Measurements from ENCODE around the gene EVPL.
A peak's percentile ranks its signal among the peaks of the same experiment; 100 is the strongest.
"Not testable (repeated sequence)": the region's sequence is repeated elsewhere in the genome, so short reads cannot be mapped to it uniquely, and the experiment has no call there.

EVPL gene

GRCh38 chr17:75985986-75986385, 41.1 kb downstream of the EVPL start:
- peaks cover 12% of the 10 kb centered on the region for H3K36me3 Mint-ChIP-seq (ENCODE audit: low read depth)
- H3K27ac Mint-ChIP-seq: no peak overlapping the region
- intact Hi-C loops (cut with micrococcal nuclease): no loop called here

GRCh38 chr17:75983501-75984181, 43.5 kb downstream of the EVPL start:
- intact Hi-C loops (cut with micrococcal nuclease): no loop called here
- Mint-ChIP-seq H3K9me3 (no peaks in the 10 kb centered on the region), H3K27ac (peak overlapping the region; percentile 30), H3K4me1 (ENCODE audit: low read depth) (peaks cover 34% of the 10 kb centered on the region), H3K4me3 (no peak overlapping the region), H3K27me3 (no peaks in the 10 kb centered on the region), H3K36me3 (ENCODE audit: low read depth) (peaks cover 25% of the 10 kb centered on the region)

More at GRCh38 chr17:75985986-75986385, 41.1 kb downstream of the EVPL start:
- Mint-ChIP-seq H3K27me3 (no peaks in the 10 kb centered on the region), H3K4me1 (ENCODE audit: low read depth) (peaks cover 20% of the 10 kb centered on the region), H3K4me3 (no peak overlapping the region), H3K9me3 (no peaks in the 10 kb centered on the region)

- H3K4me3 Mint-ChIP-seq: no peak overlapping the region
- intact Hi-C loops (cut with micrococcal nuclease): no loop called here
These were observed 46.0 kb downstream of the EVPL start for GRCh38 chr17:75981019-75981615.

DNA sequence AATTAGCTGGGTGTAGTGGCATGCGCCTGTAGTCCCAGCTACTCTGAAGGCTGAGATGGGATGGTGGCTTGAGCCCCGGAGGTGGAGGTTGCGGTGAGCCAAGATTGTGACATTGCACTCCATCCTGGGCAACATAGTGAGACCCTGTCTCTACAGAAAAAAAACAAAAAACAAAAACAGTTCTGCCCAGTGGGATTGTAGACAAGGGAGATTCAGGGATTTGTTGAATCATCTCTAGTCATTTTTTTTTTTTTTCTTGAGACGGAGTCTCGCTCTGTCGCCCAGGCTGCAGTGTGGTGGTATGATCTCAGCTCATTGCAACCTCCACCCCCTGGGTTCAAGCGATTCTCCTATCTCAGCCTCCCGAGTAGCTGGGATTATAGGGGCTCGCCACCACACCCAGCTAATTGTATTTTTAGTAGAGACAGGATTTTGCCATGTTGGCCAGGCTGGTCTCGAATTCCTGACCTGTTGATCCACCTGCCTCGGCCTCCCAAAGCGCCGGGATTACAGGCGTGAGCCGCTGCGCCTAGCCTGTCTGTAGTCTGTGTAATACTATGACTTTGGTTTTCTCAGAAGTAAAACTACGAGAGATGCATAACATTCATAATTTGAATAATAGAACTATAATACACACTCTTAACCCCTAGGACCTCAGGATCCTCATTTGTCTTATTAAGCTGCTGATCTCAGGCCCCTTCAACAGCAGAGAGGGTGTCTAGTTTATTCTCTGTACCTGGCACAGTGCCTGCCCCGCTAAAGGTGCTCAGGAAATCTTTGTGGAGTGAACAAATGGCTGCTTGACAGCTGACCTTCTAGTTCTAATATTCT, 46.7 kb downstream of the EVPL start:
- Mint-ChIP-seq H3K27me3 (no peaks in the 10 kb centered on the region), H3K4me3 (peak overlapping the region; percentile 83), H3K9me3 (no peaks in the 10 kb centered on the region), H3K36me3 (ENCODE audit: low read depth) (peaks cover 37% of the 10 kb centered on the region), H3K4me1 (ENCODE audit: low read depth) (peaks cover 59% of the 10 kb centered on the region), H3K27ac (peak overlapping the region; percentile 97)
- intact Hi-C loops (cut with micrococcal nuclease): no loop called here

More at GRCh38 chr17:75981019-75981615, 46.0 kb downstream of the EVPL start:
- peaks cover 52% of the 10 kb centered on the region for H3K4me1 Mint-ChIP-seq (ENCODE audit: low read depth)
- peak overlapping the region; percentile 97 for H3K27ac Mint-ChIP-seq
- no peaks in the 10 kb centered on the region for H3K27me3 Mint-ChIP-seq
- H3K36me3 Mint-ChIP-seq (ENCODE audit: low read depth): peaks cover 34% of the 10 kb centered on the region
- H3K9me3 Mint-ChIP-seq: no peaks in the 10 kb centered on the region

- peaks cover 59% of the 10 kb centered on the region for H3K4me1 Mint-ChIP-seq (ENCODE audit: low read depth)
- H3K36me3 Mint-ChIP-seq (ENCODE audit: low read depth): peaks cover 42% of the 10 kb centered on the region
- intact Hi-C loops (cut with micrococcal nuclease): loop anchor here (1.0 to 2.0 kb wide), 2 partner anchors 38 to 75 kb away; partner anchors contain the start of genes FBF1 and MRPL38
- no peaks in the 10 kb centered on the region for H3K9me3 Mint-ChIP-seq
- peak overlapping the region; percentile 83 for H3K4me3 Mint-ChIP-seq
- no peaks in the 10 kb centered on the region for H3K27me3 Mint-ChIP-seq
- H3K27ac Mint-ChIP-seq: peak overlapping the region; percentile 97
These were observed 47.4 kb downstream of the EVPL start for GRCh38 chr17:75979705-75980187.

- intact Hi-C loops (cut with micrococcal nuclease): loop anchor here (1.0 to 2.0 kb wide), 2 partner anchors 38 to 74 kb away; partner anchors contain the start of genes FBF1 and MRPL38
- Mint-ChIP-seq H3K27me3 (no peaks in the 10 kb centered on the region), H3K4me1 (ENCODE audit: low read depth) (peaks cover 59% of the 10 kb centered on the region), H3K36me3 (ENCODE audit: low read depth) (peaks cover 49% of the 10 kb centered on the region), H3K27ac (peak within 1 kb of the TSS; percentile 97), H3K9me3 (no peaks in the 10 kb centered on the region), H3K4me3 (peak within 1 kb of the TSS; percentile 83)
These were observed 48.0 kb downstream of the EVPL start, which contains the start of the genes ACOX1 and TEN1 for GRCh38 chr17:75978938-75979704. Gene ACOX1 (minus strand): TSS chr17:75979166. CDS start chr17:75979073, 93 bp downstream. Gene TEN1 (plus strand): TSS chr17:75979240. CDS start chr17:75986193, 6,953 bp downstream.

DNA sequence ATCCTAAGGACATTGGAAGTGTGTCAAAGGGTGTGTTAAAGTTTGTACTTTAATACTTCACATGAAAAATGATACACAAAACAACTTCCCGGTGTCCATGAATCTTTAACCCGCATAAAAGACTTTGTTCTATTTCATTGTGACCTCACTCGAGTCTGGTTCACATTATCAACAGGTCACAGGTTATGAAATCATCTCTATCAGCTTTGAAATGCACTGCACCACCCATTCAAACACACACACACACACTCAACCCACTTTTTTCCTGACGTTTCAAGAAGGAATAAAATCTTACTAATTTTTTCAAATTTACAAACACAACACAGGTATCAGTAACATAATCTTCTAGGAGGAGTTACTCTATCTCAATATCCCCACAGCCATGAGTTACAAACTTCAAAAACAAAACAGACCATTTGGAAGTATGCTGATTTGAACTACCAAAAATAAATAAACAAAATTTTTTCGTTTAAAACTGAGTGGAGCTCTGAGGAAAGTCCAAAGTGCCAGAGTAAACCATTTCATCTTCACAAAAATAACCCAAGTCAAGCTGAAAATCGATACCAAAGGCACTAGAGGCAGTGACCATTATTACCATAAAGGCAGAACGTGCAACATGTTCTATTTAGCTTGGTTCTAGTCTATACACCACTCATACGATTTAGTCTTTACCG, 50.8 kb downstream of the EVPL start:
- intact Hi-C loops (cut with micrococcal nuclease): no loop called here
- Mint-ChIP-seq H3K4me1 (ENCODE audit: low read depth) (peaks cover 56% of the 10 kb centered on the region), H3K4me3 (no peak overlapping the region), H3K36me3 (ENCODE audit: low read depth) (peaks cover 77% of the 10 kb centered on the region), H3K9me3 (no peaks in the 10 kb centered on the region), H3K27ac (no peak overlapping the region), H3K27me3 (no peaks in the 10 kb centered on the region)

GRCh38 chr17:75975757-75976174, 51.3 kb downstream of the EVPL start:
- H3K9me3 Mint-ChIP-seq: no peaks in the 10 kb centered on the region
- intact Hi-C loops (cut with micrococcal nuclease): no loop called here
- no peaks in the 10 kb centered on the region for H3K27me3 Mint-ChIP-seq
- peaks cover 54% of the 10 kb centered on the region for H3K4me1 Mint-ChIP-seq (ENCODE audit: low read depth)
- H3K36me3 Mint-ChIP-seq (ENCODE audit: low read depth): peaks cover 81% of the 10 kb centered on the region
- no peak overlapping the region for H3K27ac Mint-ChIP-seq
- no peak overlapping the region for H3K4me3 Mint-ChIP-seq

GRCh38 chr17:75975187-75975586, 51.9 kb downstream of the EVPL start:
- peaks cover 54% of the 10 kb centered on the region for H3K4me1 Mint-ChIP-seq (ENCODE audit: low read depth)

DNA sequence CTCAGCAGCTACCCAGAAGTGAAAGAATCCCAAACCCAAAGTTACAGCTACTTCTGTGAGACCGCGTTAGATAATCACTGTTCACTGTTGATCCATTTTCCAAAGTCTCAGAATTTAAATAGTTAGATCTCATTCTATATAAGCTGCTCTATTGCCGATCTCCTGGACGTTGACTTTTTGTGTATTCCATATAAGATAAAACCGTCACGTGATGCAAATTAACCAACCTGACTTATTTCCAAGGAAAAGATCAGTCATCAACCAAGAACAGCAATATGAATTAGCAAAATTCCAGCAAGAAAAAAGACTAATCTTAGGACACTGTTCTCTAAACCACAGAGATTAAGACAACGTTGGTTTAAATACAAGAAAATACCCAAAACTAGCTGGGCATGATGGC, 56.5 kb downstream of the EVPL start:
- H3K4me1 Mint-ChIP-seq (ENCODE audit: low read depth): peaks cover 36% of the 10 kb centered on the region
- no peaks in the 10 kb centered on the region for H3K9me3 Mint-ChIP-seq
- H3K4me3 Mint-ChIP-seq: no peak overlapping the region
- H3K27me3 Mint-ChIP-seq: no peaks in the 10 kb centered on the region
- H3K27ac Mint-ChIP-seq: peak overlapping the region; percentile 58
- H3K36me3 Mint-ChIP-seq (ENCODE audit: low read depth): peaks cover 81% of the 10 kb centered on the region
- intact Hi-C loops (cut with micrococcal nuclease): no loop called here

More at GRCh38 chr17:75975187-75975586, 51.9 kb downstream of the EVPL start:
- H3K27me3 Mint-ChIP-seq; H3K27ac Mint-ChIP-seq; H3K9me3 Mint-ChIP-seq; H3K4me3 Mint-ChIP-seq; intact Hi-C loops (cut with micrococcal nuclease): not testable (repeated sequence)
- peaks cover 82% of the 10 kb centered on the region for H3K36me3 Mint-ChIP-seq (ENCODE audit: low read depth)

DNA sequence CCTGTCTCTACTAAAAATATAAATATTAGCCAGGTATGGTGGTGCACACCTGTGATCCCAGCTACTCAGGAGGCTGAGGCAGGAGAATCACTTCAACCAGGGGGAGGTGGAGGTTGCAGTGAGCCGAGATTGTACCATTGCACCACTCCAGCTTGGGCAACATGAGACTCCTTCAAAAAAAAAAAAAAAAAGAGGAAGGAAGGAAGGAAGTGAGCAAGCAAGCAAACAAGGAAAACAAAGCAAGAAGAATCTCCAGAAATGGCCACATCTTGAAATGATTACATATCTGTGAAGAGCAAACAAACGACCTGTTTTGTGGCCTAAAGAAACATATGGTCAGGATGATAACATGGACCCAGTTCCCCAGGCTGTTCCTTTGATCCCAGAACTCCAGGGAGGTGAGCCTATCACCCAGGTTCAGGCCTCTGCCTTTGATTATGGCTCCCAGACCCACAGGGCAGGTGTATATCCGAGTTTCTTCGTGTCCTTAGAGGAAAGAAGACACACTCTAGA, 57.0 kb downstream of the EVPL start:
- Mint-ChIP-seq H3K4me3 (no peak overlapping the region), H3K4me1 (ENCODE audit: low read depth) (peaks cover 34% of the 10 kb centered on the region), H3K27me3 (no peaks in the 10 kb centered on the region), H3K9me3 (no peaks in the 10 kb centered on the region), H3K36me3 (ENCODE audit: low read depth) (peaks cover 77% of the 10 kb centered on the region), H3K27ac (peak overlapping the region; percentile 58)
- intact Hi-C loops (cut with micrococcal nuclease): no loop called here

GRCh38 chr17:75969044-75969443, 58.1 kb downstream of the EVPL start:
- H3K36me3 Mint-ChIP-seq (ENCODE audit: low read depth): peaks cover 67% of the 10 kb centered on the region
- not testable (repeated sequence) for H3K9me3 Mint-ChIP-seq, H3K4me3 Mint-ChIP-seq

More at GRCh38 chr17:75969044-75969443, 58.1 kb downstream of the EVPL start:
- intact Hi-C loops (cut with micrococcal nuclease); H3K27me3 Mint-ChIP-seq: not testable (repeated sequence)
- Mint-ChIP-seq H3K27ac (peak overlapping the region; percentile 58), H3K4me1 (ENCODE audit: low read depth) (peaks cover 34% of the 10 kb centered on the region)
